GM12801 (cell line): Measurements from ENCODE around the gene JAG2.

Experiments used
- TF ChIP-seq, protein P1 (sequence below): IDR thresholded peaks from one replicate; pipeline ENCODE4 v1.5.1; 2011; ENCODE audit warnings: control low read depth; ENCODE audit not compliant: insufficient read length; ENCODE audit errors: extremely low read depth

The JAG2 gene

DNA sequence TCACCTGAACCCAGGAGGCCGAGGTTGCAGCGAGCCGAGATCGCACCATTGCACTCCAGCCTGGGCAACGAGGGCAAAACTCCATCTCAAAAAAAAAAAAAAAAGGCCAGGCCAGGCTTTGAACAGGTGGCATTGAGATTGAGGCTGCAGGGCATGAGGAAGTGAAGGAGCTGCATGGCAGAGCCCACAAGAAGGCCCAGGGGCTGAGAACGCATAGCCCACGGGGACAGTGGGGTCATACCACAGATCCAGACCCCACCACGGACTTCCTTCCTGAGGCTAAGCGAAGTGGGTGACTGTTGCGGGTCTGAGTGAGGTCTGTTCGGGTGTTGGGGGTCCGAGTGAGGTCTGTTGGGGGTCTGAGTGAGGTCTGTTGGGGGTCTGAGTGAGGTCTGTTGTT is 7.8 kb downstream of the JAG2 start:
- TF ChIP-seq, protein P1, sequence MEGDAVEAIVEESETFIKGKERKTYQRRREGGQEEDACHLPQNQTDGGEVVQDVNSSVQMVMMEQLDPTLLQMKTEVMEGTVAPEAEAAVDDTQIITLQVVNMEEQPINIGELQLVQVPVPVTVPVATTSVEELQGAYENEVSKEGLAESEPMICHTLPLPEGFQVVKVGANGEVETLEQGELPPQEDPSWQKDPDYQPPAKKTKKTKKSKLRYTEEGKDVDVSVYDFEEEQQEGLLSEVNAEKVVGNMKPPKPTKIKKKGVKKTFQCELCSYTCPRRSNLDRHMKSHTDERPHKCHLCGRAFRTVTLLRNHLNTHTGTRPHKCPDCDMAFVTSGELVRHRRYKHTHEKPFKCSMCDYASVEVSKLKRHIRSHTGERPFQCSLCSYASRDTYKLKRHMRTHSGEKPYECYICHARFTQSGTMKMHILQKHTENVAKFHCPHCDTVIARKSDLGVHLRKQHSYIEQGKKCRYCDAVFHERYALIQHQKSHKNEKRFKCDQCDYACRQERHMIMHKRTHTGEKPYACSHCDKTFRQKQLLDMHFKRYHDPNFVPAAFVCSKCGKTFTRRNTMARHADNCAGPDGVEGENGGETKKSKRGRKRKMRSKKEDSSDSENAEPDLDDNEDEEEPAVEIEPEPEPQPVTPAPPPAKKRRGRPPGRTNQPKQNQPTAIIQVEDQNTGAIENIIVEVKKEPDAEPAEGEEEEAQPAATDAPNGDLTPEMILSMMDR, result no peak

DNA sequence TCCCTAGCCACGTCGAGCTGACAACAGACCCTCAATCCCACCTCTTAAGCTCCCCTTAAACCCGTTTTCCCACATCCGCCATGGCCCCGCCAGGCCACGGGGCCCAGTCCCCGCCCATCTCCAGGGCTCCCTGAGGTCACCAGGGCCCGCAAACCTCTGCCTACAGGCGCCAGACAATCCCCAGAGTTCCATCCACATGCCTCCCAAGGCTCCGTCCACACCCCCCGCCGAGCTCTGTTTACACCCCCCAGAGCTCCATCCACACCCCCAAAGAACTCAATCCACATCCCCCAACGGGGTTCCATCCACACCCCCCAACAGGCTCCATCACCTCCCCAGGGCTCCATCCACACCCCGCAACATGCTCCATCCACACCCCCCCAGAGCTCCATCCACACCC is 9.2 kb downstream of the JAG2 start:
- TF ChIP-seq, protein P1, result no peak

DNA sequence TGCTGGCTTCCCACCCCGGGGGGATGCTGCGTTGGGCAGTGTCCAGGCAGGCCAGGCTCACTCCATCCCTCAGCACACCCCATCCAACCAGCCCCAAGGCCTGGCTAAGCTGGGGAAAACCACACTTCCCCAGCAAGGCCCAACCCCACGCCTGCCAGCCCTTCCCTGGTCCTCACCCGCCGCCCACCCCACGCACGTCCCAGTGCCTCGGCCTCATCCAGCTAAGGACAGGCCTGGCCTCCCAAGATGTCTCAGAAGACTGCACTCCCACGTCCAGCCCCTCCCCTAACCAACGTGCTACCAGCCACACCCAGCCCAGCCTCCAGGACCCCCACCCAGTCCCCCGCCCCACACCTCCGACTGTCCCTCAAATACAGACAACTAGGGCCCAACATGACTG is 9.8 kb downstream of the JAG2 start:
- TF ChIP-seq, protein P1, result no peak

DNA sequence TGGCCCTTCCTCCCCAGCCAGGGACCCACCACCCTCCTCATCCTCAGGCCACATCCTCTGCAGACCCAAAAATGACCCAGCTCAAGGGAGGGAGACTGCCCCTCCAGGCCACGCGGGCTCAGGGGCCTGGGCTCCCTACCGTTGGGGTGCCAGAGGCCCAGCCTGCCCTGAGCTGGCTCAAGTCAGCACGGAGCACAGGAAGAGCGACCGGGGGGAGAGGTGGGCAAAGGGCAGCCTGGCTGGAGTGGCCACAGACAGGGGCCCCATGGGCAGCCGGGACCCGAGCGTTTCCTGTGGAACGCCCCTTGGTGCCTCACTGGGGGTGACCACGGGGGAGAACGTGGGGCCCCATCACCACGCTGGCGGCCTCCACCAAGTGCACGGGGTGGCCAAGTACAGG is 10.7 kb downstream of the JAG2 start:
- TF ChIP-seq, protein P1, result no peak

DNA sequence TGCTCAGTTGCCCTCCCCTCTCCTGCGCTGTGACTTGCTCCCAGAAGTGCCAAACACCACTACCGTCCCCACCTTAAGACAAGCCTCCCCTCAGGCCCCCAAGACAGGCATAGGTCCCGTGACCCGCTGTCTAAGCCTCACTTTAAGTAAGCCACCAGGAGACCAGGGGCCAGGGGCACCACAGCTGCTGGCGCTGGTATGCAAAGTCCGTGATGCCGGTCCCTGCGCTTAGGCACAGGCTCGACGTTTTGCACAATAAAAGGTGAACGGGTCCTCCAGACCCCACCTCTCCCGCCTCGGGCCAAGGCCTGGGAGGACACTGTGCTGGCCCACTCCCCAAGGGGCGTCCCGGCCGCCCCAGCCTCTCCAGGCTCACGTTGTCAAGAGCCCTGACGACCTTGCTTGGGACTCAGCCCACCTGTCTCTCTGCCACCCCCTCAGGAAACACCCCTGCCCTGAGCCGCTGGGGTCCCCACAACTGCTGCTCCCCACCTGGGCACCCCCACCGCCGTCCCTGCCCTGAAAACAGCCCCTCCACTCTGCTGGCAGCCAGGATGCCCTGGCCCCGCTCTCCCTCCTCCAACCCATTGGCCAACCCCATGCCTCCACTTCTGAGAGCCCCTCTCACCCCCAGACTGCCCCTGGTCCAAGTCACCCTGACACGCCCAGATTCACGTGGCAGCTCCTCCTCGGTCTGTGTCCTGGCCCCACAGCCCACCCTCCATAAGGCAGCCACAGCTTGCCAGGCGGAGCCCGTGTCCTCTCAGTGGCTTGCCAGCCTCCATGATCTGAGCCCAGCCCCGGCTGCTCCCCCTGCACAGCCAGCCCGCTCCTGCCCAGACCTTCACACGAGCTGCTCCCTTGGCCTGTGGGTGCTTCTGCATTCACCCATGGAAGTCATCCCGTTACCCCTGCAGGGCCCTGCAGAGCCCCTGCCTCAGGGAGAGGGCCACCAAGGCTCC is 11.9 kb downstream of the JAG2 start:
- TF ChIP-seq, protein P1, result no peak

DNA sequence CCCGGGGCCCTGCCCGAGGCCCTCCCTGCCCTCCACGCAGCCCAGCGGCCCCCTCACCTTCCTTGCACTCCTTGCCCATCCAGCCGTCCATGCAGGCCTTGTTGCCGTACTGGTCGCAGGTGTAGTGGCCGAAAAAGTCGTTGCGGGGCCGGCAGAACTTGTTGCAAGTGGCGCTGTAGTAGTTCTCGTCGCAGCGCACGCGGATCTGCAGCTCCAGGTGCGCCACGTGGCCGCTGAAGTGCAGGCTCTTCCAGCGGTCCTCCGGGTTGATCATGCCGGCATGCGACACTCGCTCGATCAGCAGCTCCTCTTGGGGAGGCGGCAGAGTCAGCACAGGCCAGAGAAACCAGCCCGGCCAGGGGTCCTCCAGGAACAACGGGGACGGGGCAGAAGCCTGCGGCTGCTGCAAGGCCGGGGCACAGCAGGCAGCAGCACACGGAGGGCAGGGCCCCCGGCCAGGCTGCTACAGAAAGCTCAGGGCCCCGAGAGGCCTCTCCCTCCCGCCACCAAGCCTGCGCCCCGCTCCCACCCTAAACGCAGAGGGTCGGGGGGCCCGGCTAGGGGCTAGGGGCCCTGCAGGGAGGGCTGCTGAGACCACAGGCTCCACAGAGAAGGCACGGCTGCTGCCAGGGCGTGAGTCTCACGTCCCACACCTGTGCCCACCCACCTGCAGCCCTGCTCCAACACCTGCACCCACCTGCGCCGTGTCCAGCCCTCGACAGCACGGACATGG is 12.7 kb downstream of the JAG2 start:
- TF ChIP-seq, protein P1, result no peak

DNA sequence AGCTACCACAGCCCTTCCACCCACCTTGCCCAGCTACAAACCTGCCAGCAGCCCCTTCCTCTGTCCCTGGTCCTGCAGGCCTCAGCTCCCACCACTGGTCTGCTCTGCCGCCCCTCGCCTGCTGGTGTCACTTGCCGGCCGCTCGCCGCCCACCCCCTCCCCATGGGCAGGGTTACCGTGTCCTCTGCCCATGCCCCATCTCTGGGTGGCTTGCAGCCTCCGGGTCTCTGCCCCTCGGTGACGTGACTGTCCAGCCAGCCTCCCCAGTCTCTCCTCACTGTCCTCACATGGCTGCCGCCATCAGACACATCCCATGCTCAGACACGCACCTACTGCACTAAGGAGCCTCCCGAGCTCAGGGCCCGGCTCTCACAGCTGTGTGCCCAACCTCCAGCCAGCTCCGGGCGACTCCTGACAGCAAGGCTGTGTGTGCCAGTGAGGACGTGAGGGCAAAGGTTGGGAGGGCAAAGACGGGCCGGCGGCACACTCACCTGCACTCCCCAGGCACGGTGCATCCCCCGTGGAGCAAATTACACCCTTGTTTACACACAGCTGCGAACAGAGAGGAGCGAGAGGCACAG is 13.4 kb downstream of the JAG2 start:
- TF ChIP-seq, protein P1, result no peak
